Kidney epithelial cell (primary cell): ENCODE data around the gene TBC1D22A. TPM values are rescaled to one million over a fixed set of nuclear protein-coding genes. Genes with fewer than 3 reads are reported as not detected.

ENCODE experiments used
- DNase-seq: peaks from one replicate; pipeline ENCODE4 v3.0.0-alpha.2; 2010; ENCODE audit warnings: low read depth
- H3K27me3 ChIP-seq: 2 replicates; pipeline ENCODE4 v1.6.0; 2011; ENCODE audit warnings: low read length; ENCODE audit not compliant: control insufficient read depth, insufficient read depth
- H3K36me3 ChIP-seq: 2 replicates; pipeline ENCODE4 v1.5.1; 2011; ENCODE audit warnings: low read length; ENCODE audit not compliant: control insufficient read depth, insufficient read depth
- H3K4me3 ChIP-seq: 2 replicates; pipeline ENCODE4 v1.5.1; 2011; ENCODE audit warnings: low read depth, mild to moderate bottlenecking, control low read depth, low read length
- CTCF ChIP-seq: IDR thresholded peaks from 2 replicates; pipeline ENCODE4 v1.5.1; 2011; ENCODE audit warnings: mild to moderate bottlenecking, moderate library complexity, low read length, control low read depth, inconsistent platforms; ENCODE audit not compliant: insufficient read depth, poor library complexity, severe bottlenecking
- total RNA-seq: library from RNA; depleted of rRNA; stranded (reverse); fragments of >200 nt; gene quantifications from 2 replicates; pipeline ENCODE4 v1.2.3, GENCODE V29; 2015

TBC1D22A gene
- total RNA-seq, 1 donor from 2014 or later, result 25.7 TPM

- Histone ChIP-seq H3K36me3 (no peaks in the 10 kb centered on the region), H3K27me3 (no peaks in the 10 kb centered on the region), H3K4me3 (no peak overlapping the region)
- TF ChIP-seq CTCF, result no peak
- DNase-seq, result no peak
Observed at GRCh38 chr22:47006869-47007268, 244.4 kb downstream of the TBC1D22A start.

- H3K27me3 ChIP-seq, result no peaks in the 10 kb centered on the region
- DNase-seq, result no peak
- no peak overlapping the region for H3K4me3 ChIP-seq
- TF ChIP-seq CTCF, result no peak
- no peaks in the 10 kb centered on the region for H3K36me3 ChIP-seq
Observed at GRCh38 chr22:47007496-47007895, 245.0 kb downstream of the TBC1D22A start.

GRCh38 chr22:47008208-47008885, 245.9 kb downstream of the TBC1D22A start:
- no peak for TF ChIP-seq CTCF
- Histone ChIP-seq H3K4me3 (no peak overlapping the region), H3K27me3 (no peaks in the 10 kb centered on the region), H3K36me3 (no peaks in the 10 kb centered on the region)
- no peak for DNase-seq

- Histone ChIP-seq H3K27me3 (no peaks in the 10 kb centered on the region), H3K36me3 (no peaks in the 10 kb centered on the region), H3K4me3 (no peak overlapping the region)
- no peak for DNase-seq
- TF ChIP-seq CTCF, result no peak
Observed at GRCh38 chr22:47009304-47010101, 247.1 kb downstream of the TBC1D22A start.

GRCh38 chr22:47010211-47010610, 247.8 kb downstream of the TBC1D22A start:
- H3K4me3 ChIP-seq, result no peak overlapping the region
- DNase-seq, result no peak
- H3K36me3 ChIP-seq, result no peaks in the 10 kb centered on the region
- TF ChIP-seq CTCF, result no peak
- no peaks in the 10 kb centered on the region for H3K27me3 ChIP-seq
